ENCODE measurements around the gene DVL2.

DNA sequence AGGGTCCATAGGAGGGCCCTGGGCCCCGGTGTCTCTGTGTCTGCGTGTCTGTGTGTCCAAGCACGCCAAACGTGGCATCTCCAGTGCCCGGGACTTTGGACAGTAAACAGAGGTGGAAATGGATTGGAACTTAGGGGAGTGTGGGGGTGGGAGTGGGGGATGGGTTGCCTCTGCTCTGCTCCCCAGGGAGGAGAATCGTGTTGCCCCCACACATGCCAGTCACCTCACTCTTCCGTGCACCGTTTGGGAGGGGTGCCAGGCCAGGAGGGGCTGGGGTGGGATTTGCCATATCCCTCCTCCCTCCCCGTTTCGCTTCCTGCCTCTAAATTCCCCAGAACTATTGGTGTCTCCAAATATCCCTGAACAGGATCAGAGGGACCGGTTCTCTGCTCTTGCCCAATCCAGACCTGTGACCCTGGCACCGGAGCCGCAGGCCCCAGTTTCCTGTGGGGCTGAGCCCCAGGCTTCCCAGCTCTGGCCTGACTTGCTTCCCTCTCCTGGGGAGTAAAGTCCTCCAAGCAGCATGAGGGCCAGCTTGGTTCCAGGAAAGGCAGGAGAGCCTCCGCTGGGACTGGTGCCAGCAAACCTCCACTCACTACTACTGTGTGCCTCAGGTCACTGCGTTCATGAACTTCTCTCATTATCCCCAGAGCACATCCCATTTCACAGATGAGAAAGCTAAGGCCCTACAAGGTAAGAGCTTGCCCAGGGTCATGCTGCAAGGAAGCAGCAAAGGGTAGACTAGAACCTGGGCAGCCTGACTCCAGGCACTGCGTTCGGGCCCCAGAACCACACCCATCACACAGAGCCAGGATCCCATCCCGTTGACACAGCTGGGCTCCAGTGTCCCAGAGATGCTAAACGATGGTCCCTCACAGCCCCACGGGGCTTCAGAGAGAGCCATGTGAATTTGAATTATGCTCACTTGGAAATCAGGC, 54.7 kb downstream of the DVL2 start, which contains the start of gene ASGR1:
- TF ChIP-seq POLR2AphosphoS5 (IDR thresholded peaks at IDR 0.05; ENCODE audit: borderline replicate concordance, low read depth, low read length) = no peak
- TF ChIP-seq EZH2 (IDR thresholded peaks at IDR 0.05) = no peak

All from SK-N-MC (cell line).